Fibroblast of pulmonary artery (primary cell): Measurements from ENCODE around the gene SAPCD2.

Experiments
- DNase-seq: peaks from one replicate; pipeline ENCODE4 v3.0.0-alpha.2; 2010; ENCODE audit warnings: low read depth
- H3K4me3 ChIP-seq: replicated peaks from 2 replicates; pipeline ENCODE4 v1.5.1; 2011; ENCODE audit warnings: low read depth, mild to moderate bottlenecking, control low read depth, low read length, moderate library complexity
- TF ChIP-seq, protein P1 (sequence below): IDR thresholded peaks from 2 replicates; pipeline ENCODE4 v1.5.1; 2011; ENCODE audit warnings: mild to moderate bottlenecking, control low read depth, low read length, inconsistent platforms; ENCODE audit errors: missing control alignments

Gene SAPCD2

GRCh38 chr9:137046088-137046787 lies 24.1 kb downstream of the SAPCD2 start, which contains the start of gene NPDC1:
Gene NPDC1 (minus strand): TSS chr9:137046177. CDS start chr9:137045989, 188 bp downstream.
- DNase-seq = peak; percentile 69
- TF ChIP-seq, protein P1, sequence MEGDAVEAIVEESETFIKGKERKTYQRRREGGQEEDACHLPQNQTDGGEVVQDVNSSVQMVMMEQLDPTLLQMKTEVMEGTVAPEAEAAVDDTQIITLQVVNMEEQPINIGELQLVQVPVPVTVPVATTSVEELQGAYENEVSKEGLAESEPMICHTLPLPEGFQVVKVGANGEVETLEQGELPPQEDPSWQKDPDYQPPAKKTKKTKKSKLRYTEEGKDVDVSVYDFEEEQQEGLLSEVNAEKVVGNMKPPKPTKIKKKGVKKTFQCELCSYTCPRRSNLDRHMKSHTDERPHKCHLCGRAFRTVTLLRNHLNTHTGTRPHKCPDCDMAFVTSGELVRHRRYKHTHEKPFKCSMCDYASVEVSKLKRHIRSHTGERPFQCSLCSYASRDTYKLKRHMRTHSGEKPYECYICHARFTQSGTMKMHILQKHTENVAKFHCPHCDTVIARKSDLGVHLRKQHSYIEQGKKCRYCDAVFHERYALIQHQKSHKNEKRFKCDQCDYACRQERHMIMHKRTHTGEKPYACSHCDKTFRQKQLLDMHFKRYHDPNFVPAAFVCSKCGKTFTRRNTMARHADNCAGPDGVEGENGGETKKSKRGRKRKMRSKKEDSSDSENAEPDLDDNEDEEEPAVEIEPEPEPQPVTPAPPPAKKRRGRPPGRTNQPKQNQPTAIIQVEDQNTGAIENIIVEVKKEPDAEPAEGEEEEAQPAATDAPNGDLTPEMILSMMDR = peak; percentile 74
- H3K4me3 ChIP-seq = peak within 1 kb of the TSS; percentile 57

- peak overlapping the region; percentile 57 for H3K4me3 ChIP-seq
- TF ChIP-seq, protein P1 = no peak
- DNase-seq = peak; percentile 37
Observed at GRCh38 chr9:137045294-137046087, 24.9 kb downstream of the SAPCD2 start.

DNA sequence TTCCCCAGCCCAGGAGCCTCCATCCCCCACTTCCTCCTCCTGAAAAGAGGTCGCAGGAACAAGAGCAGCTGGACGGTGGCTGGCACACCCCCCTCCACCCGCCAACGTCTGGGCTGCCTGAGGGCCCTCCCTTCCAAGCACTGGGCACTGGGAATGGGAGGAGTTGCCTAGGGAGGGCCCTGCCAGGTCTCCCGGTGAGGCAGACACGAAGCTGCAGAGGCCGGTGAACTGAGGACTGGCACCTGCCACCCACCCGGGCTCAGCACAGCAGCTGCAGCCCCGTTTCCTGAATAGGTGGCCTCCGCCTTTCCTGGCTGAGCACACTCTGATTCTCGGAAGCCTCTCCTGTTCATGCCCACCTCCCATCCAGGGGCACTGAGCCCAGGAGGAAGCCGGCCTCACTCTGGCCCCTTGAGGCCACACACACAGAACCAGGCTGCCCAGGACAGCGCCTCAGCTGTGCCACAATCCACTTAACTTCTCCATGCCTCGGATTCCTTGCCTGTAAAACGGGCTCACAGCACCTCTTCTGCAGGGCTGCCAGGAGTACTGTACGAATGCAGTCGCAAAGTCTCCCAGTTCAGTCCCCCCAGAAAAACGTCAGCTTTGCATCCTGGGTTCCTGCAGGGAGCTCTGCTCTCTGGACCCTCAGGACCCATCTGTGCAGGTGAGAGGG lies 25.7 kb downstream of the SAPCD2 start:
- TF ChIP-seq, protein P1 = no peak
- peak overlapping the region; percentile 57 for H3K4me3 ChIP-seq
- no peak for DNase-seq

DNA sequence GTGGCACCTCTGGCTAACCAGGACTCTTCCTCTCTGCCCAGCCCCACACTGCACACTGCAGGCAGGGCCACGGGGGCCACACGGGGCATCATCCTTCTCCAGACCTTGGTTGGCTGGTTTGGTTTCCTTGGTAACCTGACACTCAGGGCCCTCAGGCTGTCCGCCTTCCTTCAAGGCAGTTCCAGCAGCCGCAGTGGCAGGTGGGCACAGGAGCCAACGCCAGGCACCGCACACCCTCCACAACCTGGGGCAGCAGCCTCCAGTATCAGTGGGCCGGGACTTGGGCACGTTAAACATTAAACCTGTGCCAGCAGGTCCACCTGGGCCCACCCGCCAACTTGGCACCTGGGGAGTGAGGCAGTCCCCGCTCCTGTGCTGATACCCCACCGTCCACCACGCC lies 26.3 kb downstream of the SAPCD2 start:
- TF ChIP-seq, protein P1 = no peak
- DNase-seq = no peak
- no peak overlapping the region for H3K4me3 ChIP-seq

GRCh38 chr9:137042751-137043727 lies 27.3 kb downstream of the SAPCD2 start:
- no peak for DNase-seq
- no peak overlapping the region for H3K4me3 ChIP-seq
- TF ChIP-seq, protein P1 = no peak

DNA sequence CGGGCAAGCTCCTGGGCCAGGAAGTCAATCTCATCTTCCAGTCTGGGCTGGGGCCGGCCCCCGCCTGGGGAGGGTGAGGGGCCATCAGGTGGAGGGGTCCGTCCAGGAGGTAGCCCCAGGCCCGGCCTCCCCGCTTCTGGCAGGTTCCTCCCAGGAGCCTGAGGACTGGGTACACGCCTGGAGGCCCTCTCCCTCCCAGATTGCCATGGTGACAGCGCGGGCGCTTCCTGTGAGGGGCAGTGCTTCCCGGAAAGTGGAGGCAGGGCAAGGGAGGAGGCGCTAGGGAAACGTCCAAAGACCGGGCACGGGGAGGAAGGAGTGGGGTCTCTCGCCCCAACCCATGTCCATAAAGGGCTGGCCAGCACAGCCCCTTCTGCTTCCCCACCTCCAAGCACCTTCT lies 29.2 kb downstream of the SAPCD2 start:
- TF ChIP-seq, protein P1 = no peak
- no peak overlapping the region for H3K4me3 ChIP-seq
- no peak for DNase-seq
